Thyroid gland (tissue), 4 donors: ENCODE data around the gene NFATC2.

ENCODE experiments used
- POLR2A ChIP-seq, 2 donors: fragments of 450-650 bp; IDR thresholded peaks; one replicate each; pipeline ENCODE4 v1.6.1; 2017; ENCODE audit warnings: antibody characterized with exemption in 2 of 2, mild to moderate bottlenecking in 2 of 2, moderate library complexity in 1 of 2
- TF ChIP-seq, protein P1 (sequence below), 6 experiments: fragments of 200-600 bp in 3 of 6; fragments of 450-650 bp in 3 of 6; sonication (generic) in 3 of 6; IDR thresholded peaks; one replicate each; pipeline ENCODE4 v1.5.1; 2016 to 2019; ENCODE audit warnings: antibody characterized with exemption in 6 of 6, mild to moderate bottlenecking in 2 of 6, inconsistent platforms in 1 of 6, moderate library complexity in 1 of 6

DNA sequence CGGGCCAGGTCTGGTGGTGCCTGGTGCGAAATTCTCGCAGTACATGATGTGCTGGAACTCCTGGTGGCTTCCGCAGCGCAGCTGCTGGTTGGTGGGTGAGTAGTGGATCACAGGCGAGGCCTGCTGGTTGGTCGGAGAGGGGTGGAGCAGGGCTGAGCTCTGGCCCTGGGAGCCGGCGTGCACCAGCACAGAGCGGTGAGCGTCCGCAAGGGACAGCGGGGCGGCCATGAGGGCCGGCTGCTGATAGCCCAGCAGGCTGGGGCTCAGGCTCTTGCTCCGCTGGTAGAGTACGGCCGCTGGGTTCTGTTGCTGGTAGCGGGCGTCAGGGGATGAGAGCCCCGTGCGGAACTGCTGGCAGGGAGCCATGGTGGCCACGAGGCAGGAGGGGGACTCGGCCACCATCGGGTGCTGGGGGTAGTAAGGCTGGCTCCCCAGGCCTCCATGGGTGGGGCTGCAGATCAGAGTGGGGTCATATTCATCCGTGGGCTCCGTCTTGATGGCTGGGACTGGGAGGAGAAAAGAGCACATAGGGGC lies 110.2 kb downstream of the NFATC2 start:
- TF ChIP-seq POLR2A (IDR thresholded peaks at IDR 0.05): no peak
- TF ChIP-seq, protein P1, sequence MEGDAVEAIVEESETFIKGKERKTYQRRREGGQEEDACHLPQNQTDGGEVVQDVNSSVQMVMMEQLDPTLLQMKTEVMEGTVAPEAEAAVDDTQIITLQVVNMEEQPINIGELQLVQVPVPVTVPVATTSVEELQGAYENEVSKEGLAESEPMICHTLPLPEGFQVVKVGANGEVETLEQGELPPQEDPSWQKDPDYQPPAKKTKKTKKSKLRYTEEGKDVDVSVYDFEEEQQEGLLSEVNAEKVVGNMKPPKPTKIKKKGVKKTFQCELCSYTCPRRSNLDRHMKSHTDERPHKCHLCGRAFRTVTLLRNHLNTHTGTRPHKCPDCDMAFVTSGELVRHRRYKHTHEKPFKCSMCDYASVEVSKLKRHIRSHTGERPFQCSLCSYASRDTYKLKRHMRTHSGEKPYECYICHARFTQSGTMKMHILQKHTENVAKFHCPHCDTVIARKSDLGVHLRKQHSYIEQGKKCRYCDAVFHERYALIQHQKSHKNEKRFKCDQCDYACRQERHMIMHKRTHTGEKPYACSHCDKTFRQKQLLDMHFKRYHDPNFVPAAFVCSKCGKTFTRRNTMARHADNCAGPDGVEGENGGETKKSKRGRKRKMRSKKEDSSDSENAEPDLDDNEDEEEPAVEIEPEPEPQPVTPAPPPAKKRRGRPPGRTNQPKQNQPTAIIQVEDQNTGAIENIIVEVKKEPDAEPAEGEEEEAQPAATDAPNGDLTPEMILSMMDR (IDR thresholded peaks at IDR 0.05): no peak
